Common myeloid progenitor, CD34-positive (primary cell): Measurements from ENCODE around the gene CALHM6.
"Not testable (repeated sequence)": the region's sequence is repeated elsewhere in the genome, so short reads cannot be mapped to it uniquely, and the experiment has no call there.

Source experiments
- CTCF ChIA-PET: fragments of 350-600 bp; sonication (Branson Sonifier 250); formaldehyde crosslinking; loops from one replicate; lab custom pipeline; 2021; ENCODE audit warnings: antibody characterized with exemption; lab: Charles Lee
- POLR2A ChIA-PET: fragments of 350-600 bp; sonication (Branson Sonifier 250); formaldehyde crosslinking; loops from one replicate; lab custom pipeline; 2021; ENCODE audit warnings: antibody characterized with exemption; lab: Charles Lee
- DNase-seq, 3 donors: peaks; one replicate each; pipeline versions ENCODE4 v3.0.0 to v3.0.0-alpha.2; 2013
- H3K27ac ChIP-seq, 2 experiments: 1 replicate in 1 of 2; 2 replicates in 1 of 2; pipeline ENCODE4 v1.7.0; 2013; ENCODE audit warnings: inconsistent platforms in 2 of 2, low read length in 2 of 2, mild to moderate bottlenecking in 2 of 2, low read depth in 1 of 2, moderate library complexity in 1 of 2; ENCODE audit not compliant: severe bottlenecking in 2 of 2, insufficient read depth in 1 of 2, poor library complexity in 1 of 2
- H3K27me3 ChIP-seq, 5 experiments: replicated peaks in 2 of 5; 1 replicate in 3 of 5; 2 replicates in 2 of 5; pipeline versions ENCODE4 v1.6.1 to v1.7.0; 2013; ENCODE audit warnings: low read length in 4 of 5, mild to moderate bottlenecking in 2 of 5, moderate library complexity in 2 of 5, inconsistent platforms in 1 of 5; ENCODE audit not compliant: insufficient read depth in 5 of 5, control insufficient read depth in 4 of 5
- H3K36me3 ChIP-seq, 4 experiments: 1 replicate in 2 of 4; 2 replicates in 2 of 4; pipeline versions ENCODE4 v1.6.1 to v1.7.0; 2013; ENCODE audit warnings: low read length in 3 of 4, control low read depth in 1 of 4, mild to moderate bottlenecking in 1 of 4; ENCODE audit not compliant: control insufficient read depth in 4 of 4, insufficient read depth in 4 of 4
- H3K4me1 ChIP-seq, 4 experiments: 1 replicate in 3 of 4; 2 replicates in 1 of 4; pipeline versions ENCODE4 v1.6.1 to v1.7.1; 2013; ENCODE audit warnings: low read length in 3 of 4, mild to moderate bottlenecking in 3 of 4, control low read depth in 1 of 4, inconsistent platforms in 1 of 4, moderate library complexity in 1 of 4; ENCODE audit not compliant: control insufficient read depth in 4 of 4, insufficient read depth in 4 of 4; ENCODE audit errors: control extremely low read depth in 1 of 4
- H3K4me3 ChIP-seq, 7 experiments: 1 replicate in 4 of 7; 2 replicates in 3 of 7; pipeline versions ENCODE4 v1.5.1 to v1.7.0; 2013; ENCODE audit warnings: mild to moderate bottlenecking in 7 of 7, low read length in 6 of 7, moderate library complexity in 6 of 7, inconsistent platforms in 2 of 7, low read depth in 2 of 7, control low read depth in 1 of 7; ENCODE audit not compliant: insufficient read depth in 4 of 7, control insufficient read depth in 1 of 7; ENCODE audit errors: extremely low read depth in 1 of 7
- H3K9me3 ChIP-seq, 5 experiments: 1 replicate in 4 of 5; 2 replicates in 1 of 5; pipeline versions ENCODE4 v1.6.1 to v1.7.1; 2013; ENCODE audit warnings: low read length in 4 of 5, mild to moderate bottlenecking in 2 of 5, inconsistent platforms in 1 of 5, low read depth in 1 of 5, moderate library complexity in 1 of 5; ENCODE audit not compliant: control insufficient read depth in 4 of 5, insufficient read depth in 2 of 5; ENCODE audit errors: control extremely low read depth in 1 of 5
- WGBS: methylation state at CpG from one replicate; pipeline ENCODE4 v1.1.5; 2013; ENCODE audit not compliant: insufficient coverage; 5-methylcytosine and 5-hydroxymethylcytosine counted together

The CALHM6 gene

GRCh38 chr6:116483616-116484015, 22.4 kb downstream of the CALHM6 start:
- no peak overlapping the region for H3K27ac ChIP-seq
- ChIA-PET CTCF (no interaction called here), POLR2A (no interaction called here)
- DNase-seq, result no peak
- 100% methylated on average over 1 of the region's 2 CpGs for WGBS
- H3K9me3 ChIP-seq, result peaks cover 0 to 1% (median 0%) of the 10 kb centered on the region in 5 experiments
- H3K36me3 ChIP-seq, result no peaks in the 10 kb centered on the region
- no peak overlapping the region for H3K4me3 ChIP-seq
- H3K27me3 ChIP-seq, result no peaks in the 10 kb centered on the region
- H3K4me1 ChIP-seq, result no peaks in the 10 kb centered on the region

GRCh38 chr6:116485559-116486184, 24.5 kb downstream of the CALHM6 start:
- H3K27me3 ChIP-seq, result no peaks in the 10 kb centered on the region
- ChIA-PET CTCF (interaction anchor here (0.6 kb wide), 1 partner anchor 255 kb away, joined by 3 read pairs; no protein-coding TSS in a partner anchor), POLR2A (interaction anchor here (0.5 to 0.6 kb wide), 2 partner anchors 47 to 109 kb away, joined by 3 read pairs; no protein-coding TSS in a partner anchor)
- DNase-seq, result no peak
- WGBS, result 75% methylated on average over 2 of the region's 5 CpGs
- no peak overlapping the region for H3K4me3 ChIP-seq
- no peak overlapping the region for H3K27ac ChIP-seq
- no peaks in the 10 kb centered on the region for H3K4me1 ChIP-seq
- H3K9me3 ChIP-seq, result peaks cover 0 to 1% (median 0%) of the 10 kb centered on the region in 5 experiments
- H3K36me3 ChIP-seq, result no peaks in the 10 kb centered on the region

GRCh38 chr6:116491610-116492330, 30.6 kb downstream of the CALHM6 start:
- ChIA-PET CTCF (interaction anchor here (0.6 to 1.4 kb wide), 5 partner anchors 12 to 41 kb away, joined by 3 to 5 read pairs (median 4); partner anchors contain the start of gene CALHM5), POLR2A (no interaction called here)
- peaks cover 0 to 9% (median 0%) of the 10 kb centered on the region in 5 experiments for H3K9me3 ChIP-seq
- H3K36me3 ChIP-seq, result no peaks in the 10 kb centered on the region
- peaks cover 0 to 3% (median 0%) of the 10 kb centered on the region in 4 experiments for H3K4me1 ChIP-seq
- H3K4me3 ChIP-seq, result no peak overlapping the region
- DNase-seq, result no peak
- WGBS, result 80% methylated on average over 1 of the region's 1 CpG
- H3K27ac ChIP-seq, result peak overlapping the region; percentile 10 to 65
- H3K27me3 ChIP-seq, result no peaks in the 10 kb centered on the region

GRCh38 chr6:116492331-116493067, 31.3 kb downstream of the CALHM6 start:
- 75% methylated on average over 2 of the region's 6 CpGs for WGBS
- H3K36me3 ChIP-seq, result no peaks in the 10 kb centered on the region
- peak; percentile 43 to 88 (median 70) for DNase-seq
- POLR2A ChIA-PET, result no interaction called here
- H3K4me1 ChIP-seq, result peaks cover 0 to 3% (median 0%) of the 10 kb centered on the region in 4 experiments
- no peaks in the 10 kb centered on the region for H3K27me3 ChIP-seq
- peak overlapping the region in 1 of 2 experiments; percentile 65 for H3K27ac ChIP-seq
- H3K9me3 ChIP-seq, result peaks cover 0 to 9% (median 0%) of the 10 kb centered on the region in 5 experiments
- CTCF ChIA-PET, result interaction anchor here (1.0 to 1.4 kb wide), 4 partner anchors 12 to 25 kb away, joined by 3 to 5 read pairs (median 4); partner anchors contain the start of gene CALHM5
- no peak overlapping the region for H3K4me3 ChIP-seq

DNA sequence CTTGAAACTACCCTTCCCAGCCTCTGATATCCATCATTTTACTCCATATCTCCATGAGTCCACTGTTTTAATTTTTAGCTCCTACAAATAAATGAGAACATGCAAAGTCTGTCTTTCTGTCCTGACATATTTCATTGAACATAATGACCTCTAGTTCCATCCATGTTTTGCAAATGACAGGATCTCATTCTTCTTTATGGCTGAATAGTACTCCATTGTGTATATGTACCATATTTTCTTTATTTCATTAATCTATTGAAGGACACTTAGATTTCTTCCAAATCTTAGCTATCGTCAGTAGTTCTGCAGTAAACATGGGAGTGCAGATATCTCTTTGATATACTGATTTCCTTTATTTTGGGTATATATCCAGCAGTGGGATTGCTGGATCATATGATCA, 34.0 kb downstream of the CALHM6 start:
- POLR2A ChIA-PET, DNase-seq, H3K9me3 ChIP-seq, H3K4me3 ChIP-seq, H3K27me3 ChIP-seq, H3K27ac ChIP-seq, H3K36me3 ChIP-seq, H3K4me1 ChIP-seq, CTCF ChIA-PET: not testable (repeated sequence)
- no CpG with 5 or more reads among the region's 1 CpG for WGBS

DNA sequence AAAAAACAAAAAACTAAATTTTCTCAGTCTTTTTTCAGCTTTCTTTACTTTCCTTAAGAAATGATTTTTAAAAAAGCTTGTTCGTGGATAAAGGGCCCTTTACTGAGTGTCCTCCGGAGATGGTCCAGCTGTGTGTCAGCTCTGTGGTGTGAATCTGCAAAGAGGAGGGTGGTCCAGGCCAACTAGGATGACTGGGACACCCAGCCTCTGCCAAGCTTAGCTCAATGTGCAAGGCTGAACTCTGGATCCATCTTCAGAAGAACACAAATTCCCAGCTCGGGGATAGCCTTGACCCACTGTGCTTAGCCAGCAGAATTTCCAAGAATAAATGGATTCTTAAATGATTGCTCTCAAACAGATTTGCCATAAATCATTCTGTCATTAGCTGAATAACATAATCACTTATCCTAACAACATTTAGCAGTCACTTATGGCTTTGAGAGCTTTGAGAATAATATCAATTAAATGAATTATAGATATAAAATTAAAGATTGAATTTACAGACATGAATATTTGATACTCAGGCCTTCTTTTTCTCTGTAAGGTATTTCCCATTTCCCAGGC, 36.0 kb downstream of the CALHM6 start:
- Histone ChIP-seq H3K36me3 (no peaks in the 10 kb centered on the region), H3K4me3 (no peak overlapping the region), H3K27me3 (no peaks in the 10 kb centered on the region), H3K9me3 (peaks cover 0 to 2% (median 0%) of the 10 kb centered on the region in 5 experiments), H3K27ac (no peak overlapping the region), H3K4me1 (peaks cover 0 to 3% (median 0%) of the 10 kb centered on the region in 4 experiments)
- POLR2A ChIA-PET, result no interaction called here
- WGBS, result 100% methylated on average over 2 of the region's 3 CpGs
- DNase-seq, result no peak
- CTCF ChIA-PET, result interaction anchor here (0.7 to 1.6 kb wide), 3 partner anchors 15 to 37 kb away, joined by 3 to 4 read pairs (median 3); no protein-coding TSS in a partner anchor
